HepG2 (cell line): ENCODE results near the gene MMP7. TPM values are rescaled to one million over a fixed set of nuclear protein-coding genes. Genes with fewer than 3 reads are reported as not detected.

ENCODE experiments used
- BHLHE40 ChIP-seq: IDR thresholded peaks from 2 replicates; pipeline ENCODE4 v1.6.1; 2011; ENCODE audit warnings: low read length, improper control_type of control experiment
- GZF1 ChIP-seq: sonication (generic); formaldehyde crosslinking; IDR thresholded peaks from 2 replicates; pipeline ENCODE4 v1.5.1; 2020; ENCODE audit warnings: mild to moderate bottlenecking, missing genetic modification reagents
- MIER2 ChIP-seq: IDR thresholded peaks from 2 replicates; pipeline ENCODE4 v1.6.1; 2016; ENCODE audit warnings: missing biosample characterization, missing genetic modification reagents
- NFKBIZ ChIP-seq: IDR thresholded peaks from 2 replicates; pipeline ENCODE4 v1.6.1; 2018; ENCODE audit warnings: missing genetic modification reagents, missing compliant biosample characterization
- NRL ChIP-seq: sonication (generic); formaldehyde crosslinking; IDR thresholded peaks from 2 replicates; pipeline ENCODE4 v1.5.0; 2020; ENCODE audit warnings: missing genetic modification reagents, mild to moderate bottlenecking, moderate library complexity, borderline replicate concordance
- SETDB1 ChIP-seq: sonication (generic); formaldehyde crosslinking; IDR thresholded peaks from 2 replicates; pipeline ENCODE4 v1.5.1; 2020; ENCODE audit warnings: missing genetic modification reagents, mild to moderate bottlenecking, borderline replicate concordance
- WIZ ChIP-seq: sonication (generic); formaldehyde crosslinking; IDR thresholded peaks from 2 replicates; pipeline ENCODE4 v1.5.1; 2020; ENCODE audit warnings: mild to moderate bottlenecking, missing genetic modification reagents
- ZBTB20 ChIP-seq: sonication (generic); formaldehyde crosslinking; IDR thresholded peaks from 2 replicates; pipeline ENCODE4 v1.8.1; 2023; ENCODE audit warnings: missing genetic modification reagents, low read depth, mild to moderate bottlenecking, borderline replicate concordance
- ZBTB3 ChIP-seq: sonication (generic); formaldehyde crosslinking; IDR thresholded peaks from 2 replicates; pipeline ENCODE4 v1.4.0; 2020; ENCODE audit warnings: low read depth, mild to moderate bottlenecking, moderate library complexity, missing genetic modification reagents, borderline replicate concordance
- ZFP1 ChIP-seq: IDR thresholded peaks from 2 replicates; pipeline ENCODE4 v1.6.1; 2016
- ZNF263 ChIP-seq: sonication (generic); formaldehyde crosslinking; IDR thresholded peaks from 2 replicates; pipeline ENCODE4 v1.4.0; 2020; ENCODE audit warnings: missing genetic modification reagents
- ZNF333 ChIP-seq: sonication (generic); formaldehyde crosslinking; IDR thresholded peaks from 2 replicates; pipeline ENCODE4 v1.4.0; 2020; ENCODE audit warnings: mild to moderate bottlenecking, missing genetic modification reagents, borderline replicate concordance
- ZNF44 ChIP-seq: sonication (generic); formaldehyde crosslinking; IDR thresholded peaks from 2 replicates; pipeline ENCODE4 v1.5.1; 2020; ENCODE audit warnings: mild to moderate bottlenecking, missing genetic modification reagents
- ZNF577 ChIP-seq: sonication (generic); formaldehyde crosslinking; IDR thresholded peaks from 2 replicates; pipeline ENCODE4 v1.4.0; 2020; ENCODE audit warnings: mild to moderate bottlenecking, low read depth, missing genetic modification reagents, borderline replicate concordance
- polyA plus RNA-seq, 8 experiments: library from polyadenylated mRNA; depleted of rRNA in 3 of 8; stranded (reverse) in 7 of 8; unstranded in 1 of 8; fragments of >200 nt; fragmentation: Illumina TruSeq in 4 of 8; extraction: Trizol in 4 of 8; gene quantifications; 2 replicates each; pipeline versions ENCODE4 v1.2.1 to v1.2.3, GENCODE V29; 2011 to 2016; ENCODE audit warnings: low read depth in 4 of 8, missing spikeins in 1 of 8, mixed read lengths in 1 of 8; ENCODE audit not compliant: insufficient read depth in 1 of 8
- total RNA-seq, 5 experiments: library from RNA; depleted of rRNA; stranded (reverse); fragments of >200 nt; fragmentation: Illumina TruSeq; extraction: Trizol; gene quantifications; 2 replicates each; pipeline ENCODE4 v1.2.3, GENCODE V29; 2016; ENCODE audit warnings: low read depth in 1 of 5
- TF ChIP-seq, protein P1 (sequence below): IDR thresholded peaks from 2 replicates; pipeline ENCODE4 v1.6.1; 2016; ENCODE audit warnings: missing compliant biosample characterization, missing genetic modification reagents, borderline replicate concordance
- TF ChIP-seq, protein P2 (sequence below): sonication (generic); formaldehyde crosslinking; IDR thresholded peaks from 2 replicates; pipeline ENCODE4 v1.4.0; 2020; ENCODE audit warnings: missing genetic modification reagents
- TF ChIP-seq, protein P3 (sequence below): sonication (generic); formaldehyde crosslinking; IDR thresholded peaks from 2 replicates; pipeline ENCODE4 v1.8.0; 2023; ENCODE audit warnings: mild to moderate bottlenecking, missing genetic modification reagents
- TF ChIP-seq, protein P4 (sequence below): sonication (generic); formaldehyde crosslinking; IDR thresholded peaks from 2 replicates; pipeline ENCODE4 v1.4.0; 2020; ENCODE audit warnings: missing genetic modification reagents, borderline replicate concordance
- TF ChIP-seq, protein P5 (sequence below): sonication (generic); formaldehyde crosslinking; IDR thresholded peaks from 2 replicates; pipeline ENCODE4 v1.8.0; 2022; ENCODE audit warnings: mild to moderate bottlenecking, missing genetic modification reagents, borderline replicate concordance

Gene MMP7
- total and polyA plus RNA-seq, 2 of the 13 experiments (the other 11 are each of a cell fraction or from before 2014, with no cell fraction given): 0.17 TPM; not detected in 1

DNA sequence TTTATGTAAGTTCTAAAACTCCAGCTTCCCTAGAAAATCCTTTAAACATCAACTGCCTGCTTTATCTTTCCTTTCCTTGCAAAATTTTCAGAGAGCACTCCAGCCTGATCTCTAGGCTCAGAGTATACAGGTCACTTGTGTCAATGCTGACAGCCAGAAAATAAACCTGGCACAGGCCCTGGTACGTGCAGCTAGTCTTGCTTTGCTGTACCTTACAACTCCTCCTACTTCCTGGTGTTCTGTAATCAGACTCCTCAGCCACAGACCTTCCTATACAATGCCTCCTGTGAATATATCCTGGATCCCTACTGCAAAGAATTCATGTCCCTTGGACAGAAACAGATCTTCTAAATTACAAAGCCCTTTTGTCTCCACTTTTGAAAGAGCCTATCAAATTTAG, 53.7 kb downstream of the MMP7 start (continued):
- TF ChIP-seq ZNF263 (CRISPR knock-in tag) (peak; percentile 77), ZNF333 (CRISPR knock-in tag) (no peak), SETDB1 (CRISPR knock-in tag) (no peak), NRL (CRISPR knock-in tag) (no peak), GZF1 (no peak), ZFP1 (peak; percentile 72; the same call in 1 of the 2 replicates), MIER2 (peak; percentile 57; the same call in 1 of the 2 replicates), BHLHE40 (no peak), ZBTB3 (CRISPR knock-in tag) (peak; percentile 80; the same call in 1 of the 2 replicates), WIZ (no peak), ZNF577 (CRISPR knock-in tag) (no peak), ZNF44 (CRISPR knock-in tag) (no peak), ZBTB20 (CRISPR knock-in tag) (peak; percentile 96; the same call in 1 of the 2 replicates), NFKBIZ (CRISPR knock-in tag) (0 out of 2 replicates have a peak, but pooled peaks have one; percentile 57)
- TF ChIP-seq, protein P1, sequence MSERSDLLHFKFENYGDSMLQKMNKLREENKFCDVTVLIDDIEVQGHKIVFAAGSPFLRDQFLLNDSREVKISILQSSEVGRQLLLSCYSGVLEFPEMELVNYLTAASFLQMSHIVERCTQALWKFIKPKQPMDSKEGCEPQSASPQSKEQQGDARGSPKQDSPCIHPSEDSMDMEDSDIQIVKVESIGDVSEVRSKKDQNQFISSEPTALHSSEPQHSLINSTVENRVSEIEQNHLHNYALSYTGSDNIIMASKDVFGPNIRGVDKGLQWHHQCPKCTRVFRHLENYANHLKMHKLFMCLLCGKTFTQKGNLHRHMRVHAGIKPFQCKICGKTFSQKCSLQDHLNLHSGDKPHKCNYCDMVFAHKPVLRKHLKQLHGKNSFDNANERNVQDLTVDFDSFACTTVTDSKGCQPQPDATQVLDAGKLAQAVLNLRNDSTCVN (CRISPR knock-in tag): peak; percentile 68; the same call in 1 of the 2 replicates
- TF ChIP-seq, protein P2, sequence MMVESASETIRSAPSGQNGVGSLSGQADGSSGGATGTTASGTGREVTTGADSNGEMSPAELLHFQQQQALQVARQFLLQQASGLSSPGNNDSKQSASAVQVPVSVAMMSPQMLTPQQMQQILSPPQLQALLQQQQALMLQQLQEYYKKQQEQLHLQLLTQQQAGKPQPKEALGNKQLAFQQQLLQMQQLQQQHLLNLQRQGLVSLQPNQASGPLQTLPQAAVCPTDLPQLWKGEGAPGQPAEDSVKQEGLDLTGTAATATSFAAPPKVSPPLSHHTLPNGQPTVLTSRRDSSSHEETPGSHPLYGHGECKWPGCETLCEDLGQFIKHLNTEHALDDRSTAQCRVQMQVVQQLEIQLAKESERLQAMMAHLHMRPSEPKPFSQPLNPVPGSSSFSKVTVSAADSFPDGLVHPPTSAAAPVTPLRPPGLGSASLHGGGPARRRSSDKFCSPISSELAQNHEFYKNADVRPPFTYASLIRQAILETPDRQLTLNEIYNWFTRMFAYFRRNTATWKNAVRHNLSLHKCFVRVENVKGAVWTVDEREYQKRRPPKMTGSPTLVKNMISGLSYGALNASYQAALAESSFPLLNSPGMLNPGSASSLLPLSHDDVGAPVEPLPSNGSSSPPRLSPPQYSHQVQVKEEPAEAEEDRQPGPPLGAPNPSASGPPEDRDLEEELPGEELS (CRISPR knock-in tag): peak; percentile 95
- TF ChIP-seq, protein P3, sequence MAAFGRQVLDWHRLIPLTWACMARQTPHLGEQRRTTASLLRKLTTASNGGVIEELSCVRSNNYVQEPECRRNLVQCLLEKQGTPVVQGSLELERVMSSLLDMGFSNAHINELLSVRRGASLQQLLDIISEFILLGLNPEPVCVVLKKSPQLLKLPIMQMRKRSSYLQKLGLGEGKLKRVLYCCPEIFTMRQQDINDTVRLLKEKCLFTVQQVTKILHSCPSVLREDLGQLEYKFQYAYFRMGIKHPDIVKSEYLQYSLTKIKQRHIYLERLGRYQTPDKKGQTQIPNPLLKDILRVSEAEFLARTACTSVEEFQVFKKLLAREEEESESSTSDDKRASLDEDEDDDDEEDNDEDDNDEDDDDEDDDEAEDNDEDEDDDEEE (CRISPR knock-in tag): no peak
- TF ChIP-seq, protein P4, sequence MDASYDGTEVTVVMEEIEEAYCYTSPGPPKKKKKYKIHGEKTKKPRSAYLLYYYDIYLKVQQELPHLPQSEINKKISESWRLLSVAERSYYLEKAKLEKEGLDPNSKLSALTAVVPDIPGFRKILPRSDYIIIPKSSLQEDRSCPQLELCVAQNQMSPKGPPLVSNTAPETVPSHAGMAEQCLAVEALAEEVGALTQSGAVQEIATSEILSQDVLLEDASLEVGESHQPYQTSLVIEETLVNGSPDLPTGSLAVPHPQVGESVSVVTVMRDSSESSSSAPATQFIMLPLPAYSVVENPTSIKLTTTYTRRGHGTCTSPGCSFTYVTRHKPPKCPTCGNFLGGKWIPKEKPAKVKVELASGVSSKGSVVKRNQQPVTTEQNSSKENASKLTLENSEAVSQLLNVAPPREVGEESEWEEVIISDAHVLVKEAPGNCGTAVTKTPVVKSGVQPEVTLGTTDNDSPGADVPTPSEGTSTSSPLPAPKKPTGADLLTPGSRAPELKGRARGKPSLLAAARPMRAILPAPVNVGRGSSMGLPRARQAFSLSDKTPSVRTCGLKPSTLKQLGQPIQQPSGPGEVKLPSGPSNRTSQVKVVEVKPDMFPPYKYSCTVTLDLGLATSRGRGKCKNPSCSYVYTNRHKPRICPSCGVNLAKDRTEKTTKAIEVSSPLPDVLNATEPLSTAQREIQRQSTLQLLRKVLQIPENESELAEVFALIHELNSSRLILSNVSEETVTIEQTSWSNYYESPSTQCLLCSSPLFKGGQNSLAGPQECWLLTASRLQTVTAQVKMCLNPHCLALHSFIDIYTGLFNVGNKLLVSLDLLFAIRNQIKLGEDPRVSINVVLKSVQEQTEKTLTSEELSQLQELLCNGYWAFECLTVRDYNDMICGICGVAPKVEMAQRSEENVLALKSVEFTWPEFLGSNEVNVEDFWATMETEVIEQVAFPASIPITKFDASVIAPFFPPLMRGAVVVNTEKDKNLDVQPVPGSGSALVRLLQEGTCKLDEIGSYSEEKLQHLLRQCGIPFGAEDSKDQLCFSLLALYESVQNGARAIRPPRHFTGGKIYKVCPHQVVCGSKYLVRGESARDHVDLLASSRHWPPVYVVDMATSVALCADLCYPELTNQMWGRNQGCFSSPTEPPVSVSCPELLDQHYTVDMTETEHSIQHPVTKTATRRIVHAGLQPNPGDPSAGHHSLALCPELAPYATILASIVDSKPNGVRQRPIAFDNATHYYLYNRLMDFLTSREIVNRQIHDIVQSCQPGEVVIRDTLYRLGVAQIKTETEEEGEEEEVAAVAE (CRISPR knock-in tag): peak; percentile 40; the same call in 1 of the 2 replicates
- TF ChIP-seq, protein P5, sequence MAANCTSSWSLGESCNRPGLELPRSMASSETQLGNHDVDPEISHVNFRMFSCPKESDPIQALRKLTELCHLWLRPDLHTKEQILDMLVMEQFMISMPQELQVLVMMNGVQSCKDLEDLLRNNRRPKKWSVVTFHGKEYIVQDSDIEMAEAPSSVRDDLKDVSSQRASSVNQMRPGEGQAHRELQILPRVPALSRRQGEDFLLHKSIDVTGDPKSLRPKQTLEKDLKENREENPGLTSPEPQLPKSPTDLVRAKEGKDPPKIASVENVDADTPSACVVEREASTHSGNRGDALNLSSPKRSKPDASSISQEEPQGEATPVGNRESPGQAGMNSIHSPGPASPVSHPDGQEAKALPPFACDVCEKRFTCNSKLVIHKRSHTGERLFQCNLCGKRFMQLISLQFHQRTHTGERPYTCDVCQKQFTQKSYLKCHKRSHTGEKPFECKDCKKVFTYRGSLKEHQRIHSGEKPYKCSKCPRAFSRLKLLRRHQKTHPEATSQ: peak; percentile 58; the same call in 1 of the 2 replicates
